TTC549 (cell line): ENCODE results near the gene ZNF280C.

Experiments
- FAIRE-seq: peaks from 2 replicates; lab custom pipeline; 2012; peaks lifted over from hg19 to GRCh38; lab: Jason Lieb, UNC

The ZNF280C gene

DNA sequence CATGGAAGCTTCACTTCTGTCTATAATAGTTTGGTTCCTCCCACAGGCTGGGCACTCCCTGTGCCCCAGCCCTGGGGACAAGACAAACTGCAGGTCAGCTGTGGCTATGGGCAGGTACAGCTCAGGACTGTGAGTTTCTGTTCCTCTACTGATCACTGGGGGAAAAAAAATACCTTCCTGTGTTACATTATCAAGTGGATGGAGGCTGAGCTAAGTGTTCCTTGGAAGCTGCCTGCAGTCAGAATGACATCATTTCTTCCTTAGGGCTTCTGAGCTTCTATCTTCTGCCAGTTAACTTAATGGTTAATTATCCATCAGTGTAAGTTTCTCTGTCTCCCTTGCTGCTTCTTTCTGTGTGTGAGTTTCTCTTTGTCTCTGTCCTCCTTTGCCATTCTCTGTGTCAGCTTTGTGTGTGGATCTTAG is 92.3 kb downstream of the ZNF280C start:
- FAIRE-seq, result no peak

DNA sequence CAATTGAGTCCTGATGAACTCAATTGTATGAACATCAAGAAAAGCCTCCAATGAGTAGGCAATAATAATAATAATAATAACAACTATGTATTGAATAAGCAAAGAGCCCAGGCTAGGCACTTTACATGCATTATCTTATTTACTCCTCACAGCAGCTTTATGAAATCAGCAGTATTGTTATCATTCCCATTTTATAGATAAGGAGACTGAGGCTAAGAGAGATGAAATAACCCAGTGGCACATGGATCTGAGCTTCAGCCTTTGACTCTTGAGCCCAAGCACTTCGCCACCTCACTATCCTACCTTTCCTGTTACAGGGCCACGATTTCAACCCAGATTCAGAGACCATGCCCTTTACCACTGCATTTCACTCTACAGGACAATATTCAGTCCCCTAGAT is 93.8 kb downstream of the ZNF280C start:
- FAIRE-seq, result no peak

DNA sequence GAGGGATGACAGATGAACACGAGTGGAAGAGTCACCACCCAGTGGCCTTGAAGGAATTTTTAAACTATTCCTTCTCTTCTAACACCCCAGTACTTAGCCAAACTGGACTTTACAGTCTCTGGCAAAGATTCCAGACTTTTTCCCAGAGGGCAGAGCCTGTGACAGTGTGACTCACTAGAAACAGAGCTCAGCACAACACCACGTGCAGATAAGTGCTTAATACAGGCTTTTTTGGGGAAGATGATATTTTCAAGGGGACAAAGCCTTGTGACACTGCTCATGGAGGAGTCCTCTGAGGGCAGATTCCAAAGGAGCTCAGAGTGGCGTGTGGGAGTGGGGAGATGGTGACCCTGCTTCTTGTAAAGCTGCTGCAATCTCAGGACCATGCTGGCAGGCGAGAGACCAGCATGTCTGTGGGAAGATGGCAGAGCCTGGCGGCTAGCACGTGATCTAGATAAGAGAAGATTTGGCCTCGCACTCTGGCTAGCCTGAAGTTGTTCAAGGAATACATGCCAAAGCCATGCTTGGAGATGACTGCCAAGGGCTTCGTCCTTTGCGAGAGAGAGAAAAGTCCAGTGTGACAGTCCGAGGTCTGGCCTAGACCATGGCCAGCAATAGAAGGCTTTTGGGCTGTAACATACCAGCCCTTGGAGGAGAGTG is 94.5 kb downstream of the ZNF280C start:
- no peak for FAIRE-seq

DNA sequence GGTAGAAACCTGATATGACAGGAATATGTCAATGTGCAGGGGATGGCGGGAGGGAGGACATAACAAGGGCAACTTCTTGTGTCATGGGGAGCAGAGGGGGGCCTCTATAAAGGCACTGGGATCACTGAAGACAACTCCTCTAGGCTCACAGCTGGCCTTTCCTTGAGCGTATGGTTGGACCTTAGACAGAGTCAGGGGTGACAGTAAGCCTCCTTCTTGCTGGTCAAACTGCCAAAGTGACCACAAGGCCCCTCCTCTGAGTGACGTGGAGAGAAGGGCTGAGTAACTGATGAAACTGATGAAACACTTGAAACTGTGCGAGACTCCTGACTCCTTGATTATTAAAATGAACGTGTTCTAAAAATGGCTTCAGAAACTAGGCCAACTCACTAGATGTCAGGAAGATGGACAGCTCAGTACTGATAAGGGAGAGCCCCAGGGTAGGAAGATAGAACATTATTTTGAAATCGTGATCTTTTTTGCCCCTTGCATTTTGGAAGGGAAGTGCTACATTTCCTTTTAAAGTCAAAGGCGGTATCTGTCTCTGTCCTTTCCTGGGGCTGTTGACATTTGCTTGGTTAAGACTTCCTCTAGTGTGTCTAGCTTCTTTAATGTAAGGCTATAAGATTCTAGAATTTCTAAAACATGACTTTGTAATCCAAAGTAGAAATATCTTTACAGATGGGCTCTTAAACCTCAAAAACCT is 95.4 kb downstream of the ZNF280C start:
- FAIRE-seq, result no peak

- FAIRE-seq, result no peak
Observed at GRCh38 chrX:130172127-130172845, 96.4 kb downstream of the ZNF280C start.

DNA sequence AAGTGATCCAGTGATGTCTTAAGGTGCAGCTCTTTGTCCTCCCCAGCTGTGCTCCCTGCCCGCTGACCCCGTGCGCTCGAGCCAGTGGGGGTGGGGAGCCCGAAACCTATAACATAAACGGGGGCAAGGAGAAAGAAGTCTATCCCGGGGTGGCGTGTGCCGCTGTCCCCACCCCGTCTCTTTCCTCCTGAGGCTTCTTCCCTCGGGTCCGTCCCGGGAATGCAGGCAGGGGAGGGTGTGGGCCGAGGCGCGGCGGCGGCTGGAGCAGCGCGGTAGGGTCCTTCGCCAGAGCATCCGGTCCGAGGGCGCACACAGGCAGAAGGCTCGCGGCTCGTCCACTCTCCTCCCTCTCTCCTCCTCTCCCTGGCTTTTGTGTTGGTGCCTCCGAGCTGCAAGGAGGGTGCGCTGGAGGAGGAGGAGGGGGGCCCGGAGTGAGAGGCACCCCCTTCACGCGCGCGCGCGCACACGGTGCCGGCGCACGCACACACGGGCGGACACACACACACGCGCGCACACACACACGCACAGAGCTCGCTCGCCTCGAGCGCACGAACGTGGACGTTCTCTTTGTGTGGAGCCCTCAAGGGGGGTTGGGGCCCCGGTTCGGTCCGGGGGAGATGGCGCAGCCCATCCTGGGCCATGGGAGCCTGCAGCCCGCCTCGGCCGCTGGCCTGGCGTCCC is 97.1 kb downstream of the ZNF280C start, which contains the start of gene RAB33A:
Gene RAB33A (plus strand): TSS at position 517 of the 681 bp plus-strand sequence. CDS start 101 bp downstream, at position 618.
- FAIRE-seq, result no peak

DNA sequence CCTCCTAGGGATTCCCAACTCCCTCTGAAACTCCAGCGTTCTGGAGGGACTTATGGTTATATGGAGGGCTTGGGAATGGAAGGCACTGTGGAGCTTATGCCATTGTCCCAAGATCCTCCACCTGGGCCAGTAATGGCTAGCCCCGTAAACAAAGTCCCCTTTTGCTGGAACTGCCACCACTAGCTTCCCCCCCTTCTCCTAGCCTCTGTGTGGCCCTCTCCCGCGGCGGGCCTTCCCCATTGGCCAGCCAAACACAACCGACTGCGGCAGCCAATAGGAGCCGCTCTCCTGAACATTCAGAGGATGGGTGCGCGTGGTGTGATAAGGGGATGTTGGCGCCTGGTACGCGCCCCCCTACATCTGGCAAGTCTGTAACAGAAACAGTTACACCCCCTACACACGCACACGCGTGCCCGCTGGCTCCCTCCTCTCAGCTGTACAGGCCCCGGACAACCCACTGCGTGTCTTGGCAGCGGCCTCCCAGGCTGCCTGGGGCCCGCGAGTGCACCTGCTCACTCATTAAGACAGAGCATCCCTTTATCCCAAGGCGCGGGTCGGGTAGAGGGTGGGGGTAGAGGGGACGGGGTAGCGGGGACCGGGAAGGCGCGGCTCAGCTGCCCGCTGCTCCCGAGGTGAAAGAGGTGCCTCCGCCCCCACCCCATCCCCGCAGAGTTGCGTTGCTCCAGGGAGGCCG is 97.8 kb downstream of the ZNF280C start:
- no peak for FAIRE-seq

- no peak for FAIRE-seq
Observed at GRCh38 chrX:130167040-130167439, 101.7 kb downstream of the ZNF280C start.

GRCh38 chrX:130166503-130166777 is 102.3 kb downstream of the ZNF280C start:
- no peak for FAIRE-seq

DNA sequence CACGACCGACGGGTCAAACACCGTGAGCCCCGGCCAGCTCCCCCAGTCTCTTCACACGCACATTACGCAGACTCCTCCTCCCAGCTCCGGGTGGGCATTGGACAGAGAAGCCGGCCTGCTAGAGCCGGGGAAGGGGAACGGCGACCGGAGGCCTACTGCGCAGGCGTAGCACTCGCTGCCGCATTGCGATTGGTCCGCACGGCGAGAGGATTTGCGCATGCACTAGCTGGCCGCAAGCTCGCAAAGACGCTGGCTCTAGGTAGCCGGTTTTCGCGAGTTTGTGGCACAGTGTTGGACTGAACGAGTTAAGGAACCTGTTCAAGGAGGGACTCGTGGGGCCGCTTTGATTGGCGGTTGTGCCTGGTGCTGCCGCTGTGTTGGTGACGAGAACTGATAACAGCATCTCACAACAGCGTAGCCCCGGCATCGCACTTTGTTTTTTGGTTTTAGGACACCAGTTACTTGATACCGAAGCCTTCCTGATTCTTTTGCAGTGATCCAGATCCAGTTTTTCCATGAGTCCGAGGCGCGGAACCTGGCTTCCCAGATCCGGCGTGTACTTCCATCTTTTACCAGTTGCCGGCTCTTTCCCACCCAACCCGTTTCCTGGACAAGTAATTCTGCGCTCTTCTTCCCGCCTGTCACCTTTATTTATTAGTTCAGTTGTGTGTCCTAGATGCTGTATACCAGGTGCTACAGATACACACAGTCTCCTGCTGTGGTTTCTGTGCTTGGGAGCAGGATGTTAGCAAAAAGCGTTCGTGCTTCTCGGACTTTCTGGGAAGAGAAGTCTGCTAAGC is 102.8 kb downstream of the ZNF280C start, which contains the start of gene AIFM1:
Gene AIFM1 (minus strand): TSS at position 139 of the 800 bp plus-strand sequence. CDS start 185 bp downstream, outside the sequence.
- peak; percentile 23 for FAIRE-seq

DNA sequence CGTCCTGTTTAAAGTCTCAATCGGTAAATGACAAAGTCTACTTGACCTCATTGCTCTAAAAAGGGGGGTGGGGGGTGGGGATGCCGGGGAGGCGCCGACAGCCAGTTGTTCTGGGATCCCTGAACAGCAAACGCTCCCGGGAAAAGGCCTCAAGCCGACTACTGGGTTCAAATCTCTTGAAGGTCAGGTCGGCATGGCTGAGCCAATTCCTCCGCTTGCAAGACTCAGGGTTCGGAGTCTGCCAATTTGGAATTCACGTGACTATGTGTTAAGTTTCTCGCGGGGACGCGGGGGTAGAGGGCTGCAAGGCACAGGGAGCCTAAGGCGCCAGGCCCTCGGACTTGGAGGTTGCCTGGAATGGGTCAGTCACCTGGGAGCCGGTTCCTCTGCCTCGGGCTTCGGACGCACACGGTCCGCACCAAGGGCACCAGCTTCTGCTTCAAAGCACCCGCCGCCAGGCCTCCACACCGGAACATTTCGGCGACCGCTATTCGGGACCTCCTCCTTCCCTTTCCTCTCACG is 103.5 kb downstream of the ZNF280C start:
- FAIRE-seq, result no peak

GRCh38 chrX:130163398-130163797 is 105.3 kb downstream of the ZNF280C start:
- FAIRE-seq, result no peak

GRCh38 chrX:130162094-130162735 is 106.5 kb downstream of the ZNF280C start:
- no peak for FAIRE-seq

GRCh38 chrX:130159776-130160175 is 108.9 kb downstream of the ZNF280C start:
- no peak for FAIRE-seq

GRCh38 chrX:130158311-130158710 is 110.4 kb downstream of the ZNF280C start:
- FAIRE-seq, result no peak

DNA sequence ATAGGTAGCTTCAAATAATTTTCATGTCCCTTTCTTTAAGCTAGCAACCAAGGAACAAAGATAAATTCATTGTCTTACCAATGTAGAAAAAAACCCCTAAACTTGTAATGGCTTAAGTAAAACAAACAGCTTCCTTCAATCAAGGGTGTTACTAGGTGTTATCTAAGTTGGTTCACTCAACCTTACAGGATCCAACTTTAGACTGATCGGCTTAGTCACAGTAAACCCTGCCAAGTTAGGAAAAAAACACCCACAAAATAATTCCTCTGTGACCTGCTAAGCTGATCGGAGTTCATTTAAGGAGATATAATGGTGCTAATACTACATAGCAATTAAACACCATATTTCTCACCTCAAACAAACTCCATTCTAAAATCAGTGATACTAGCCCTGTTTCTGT is 113.1 kb downstream of the ZNF280C start:
- no peak for FAIRE-seq
